Adrenal gland (tissue), 5 donors: ENCODE measurements around the gene RALGDS.

Experiments used
- POLR2A ChIP-seq, 2 donors: fragments of 450-650 bp; IDR thresholded peaks; one replicate each; pipeline ENCODE4 v1.6.1; 2017; ENCODE audit warnings: antibody characterized with exemption in 2 of 2, mild to moderate bottlenecking in 2 of 2, moderate library complexity in 1 of 2
- TF ChIP-seq, protein P1 (sequence below), 6 experiments: fragments of 450-650 bp in 4 of 6; fragments of 200-600 bp in 2 of 6; sonication (generic) in 1 of 6; IDR thresholded peaks; 1 replicate in 5 of 6; 2 replicates in 1 of 6; pipeline versions ENCODE4 v1.5.1 to v1.8.0; 2016 to 2021; ENCODE audit warnings: antibody characterized with exemption in 6 of 6, mild to moderate bottlenecking in 2 of 6, moderate library complexity in 1 of 6
- donor health status: DM: no; HTN: no; CAD: no.

DNA sequence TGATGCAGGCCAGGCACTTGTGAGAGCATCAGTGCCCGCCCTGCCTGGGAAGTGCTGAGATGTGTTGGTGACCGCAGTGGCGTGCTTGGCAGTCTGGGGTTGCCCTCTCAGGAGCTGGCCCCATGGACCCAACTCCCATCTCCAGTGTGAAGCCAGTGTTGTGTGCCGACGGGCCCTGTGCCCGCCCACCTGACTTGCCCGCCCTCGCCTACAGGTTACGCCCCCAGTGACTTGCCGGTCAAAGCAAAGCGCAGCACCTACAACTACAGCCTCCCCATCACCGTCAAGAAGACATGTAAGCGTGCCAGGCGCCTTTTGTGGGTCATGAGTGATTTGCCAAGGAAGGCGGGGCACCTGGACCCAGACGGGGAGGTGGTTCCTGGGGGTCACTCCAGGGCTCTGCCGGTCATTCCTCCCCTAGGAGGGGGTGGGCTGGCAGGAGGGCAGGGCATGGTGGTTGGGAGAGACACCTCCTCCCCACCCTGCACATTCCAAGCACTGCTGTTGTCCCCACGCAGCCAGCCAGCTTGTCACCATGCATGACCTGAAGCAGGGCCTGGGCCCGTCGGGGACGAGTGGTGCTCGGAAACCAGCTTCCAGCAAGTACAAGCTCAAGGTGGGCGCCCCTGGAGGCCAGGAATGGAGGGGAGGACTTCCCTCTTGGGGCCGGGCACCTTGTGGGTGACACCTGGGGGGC lies 66.7 kb downstream of the RALGDS start:
- TF ChIP-seq, protein P1, sequence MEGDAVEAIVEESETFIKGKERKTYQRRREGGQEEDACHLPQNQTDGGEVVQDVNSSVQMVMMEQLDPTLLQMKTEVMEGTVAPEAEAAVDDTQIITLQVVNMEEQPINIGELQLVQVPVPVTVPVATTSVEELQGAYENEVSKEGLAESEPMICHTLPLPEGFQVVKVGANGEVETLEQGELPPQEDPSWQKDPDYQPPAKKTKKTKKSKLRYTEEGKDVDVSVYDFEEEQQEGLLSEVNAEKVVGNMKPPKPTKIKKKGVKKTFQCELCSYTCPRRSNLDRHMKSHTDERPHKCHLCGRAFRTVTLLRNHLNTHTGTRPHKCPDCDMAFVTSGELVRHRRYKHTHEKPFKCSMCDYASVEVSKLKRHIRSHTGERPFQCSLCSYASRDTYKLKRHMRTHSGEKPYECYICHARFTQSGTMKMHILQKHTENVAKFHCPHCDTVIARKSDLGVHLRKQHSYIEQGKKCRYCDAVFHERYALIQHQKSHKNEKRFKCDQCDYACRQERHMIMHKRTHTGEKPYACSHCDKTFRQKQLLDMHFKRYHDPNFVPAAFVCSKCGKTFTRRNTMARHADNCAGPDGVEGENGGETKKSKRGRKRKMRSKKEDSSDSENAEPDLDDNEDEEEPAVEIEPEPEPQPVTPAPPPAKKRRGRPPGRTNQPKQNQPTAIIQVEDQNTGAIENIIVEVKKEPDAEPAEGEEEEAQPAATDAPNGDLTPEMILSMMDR (IDR thresholded peaks at IDR 0.05), result no peak
- TF ChIP-seq POLR2A (IDR thresholded peaks at IDR 0.05), result no peak
